VCaP (cell line): ENCODE data around the gene CLRN3.

ENCODE experiments used
- H3K27ac ChIP-seq: fragments of 450-650 bp; 2 replicates; pipeline ENCODE4 v1.5.1; 2017
- CTCF ChIP-seq: fragments of 450-650 bp; conservative IDR thresholded peaks from 2 replicates; pipeline ENCODE4 v1.5.1; 2017; ENCODE audit warnings: mild to moderate bottlenecking, moderate library complexity

The CLRN3 gene

GRCh38 chr10:127905001-127905847, 12.5 kb upstream of the CLRN3 start:
- no peak overlapping the region for H3K27ac ChIP-seq
- no peak for TF ChIP-seq CTCF

- TF ChIP-seq CTCF, result no peak
- H3K27ac ChIP-seq, result no peak overlapping the region
Observed at GRCh38 chr10:127904311-127905000, 11.7 kb upstream of the CLRN3 start.

GRCh38 chr10:127903789-127904188, 11.0 kb upstream of the CLRN3 start:
- no peak overlapping the region for H3K27ac ChIP-seq
- no peak for TF ChIP-seq CTCF

GRCh38 chr10:127899766-127900387, 7.1 kb upstream of the CLRN3 start:
- TF ChIP-seq CTCF, result no peak
- no peak overlapping the region for H3K27ac ChIP-seq

GRCh38 chr10:127897177-127897576, 4.4 kb upstream of the CLRN3 start:
- no peak for TF ChIP-seq CTCF
- H3K27ac ChIP-seq, result no peak overlapping the region

- H3K27ac ChIP-seq, result no peak overlapping the region
- TF ChIP-seq CTCF, result no peak
Observed at GRCh38 chr10:127896590-127896989, 3.8 kb upstream of the CLRN3 start.

- H3K27ac ChIP-seq, result no peak overlapping the region
- no peak for TF ChIP-seq CTCF
Observed at GRCh38 chr10:127894146-127894545, 1.4 kb upstream of the CLRN3 start.
